22Rv1 (cell line): ENCODE data around the gene ZBTB5.

Experiments
- CTCF ChIP-seq: fragments of 450-650 bp; IDR thresholded peaks from 2 replicates; pipeline ENCODE4 v1.5.1; 2017; ENCODE audit warnings: mild to moderate bottlenecking
- ZFX ChIP-seq: fragments of 450-650 bp; IDR thresholded peaks from 2 replicates; pipeline ENCODE4 v1.6.1; 2017; ENCODE audit warnings: antibody characterized with exemption, borderline replicate concordance

GRCh38 chr9:37442556-37442955, 22.7 kb downstream of the ZBTB5 start:
- TF ChIP-seq CTCF (no peak), ZFX (no peak)
